HG02798 (cell line): ENCODE data around the gene KIAA0319L.
"Not testable (repeated sequence)": the region's sequence is repeated elsewhere in the genome, so short reads cannot be mapped to it uniquely, and the experiment has no call there.

Experiments
- ATAC-seq: cut with Tn5 transposase; IDR thresholded peaks from one replicate; pipeline ENCODE4 v1.9.1; 2021; ENCODE audit warnings: mild to moderate bottlenecking; ENCODE audit not compliant: unreplicated experiment, poor library complexity

KIAA0319L gene

DNA sequence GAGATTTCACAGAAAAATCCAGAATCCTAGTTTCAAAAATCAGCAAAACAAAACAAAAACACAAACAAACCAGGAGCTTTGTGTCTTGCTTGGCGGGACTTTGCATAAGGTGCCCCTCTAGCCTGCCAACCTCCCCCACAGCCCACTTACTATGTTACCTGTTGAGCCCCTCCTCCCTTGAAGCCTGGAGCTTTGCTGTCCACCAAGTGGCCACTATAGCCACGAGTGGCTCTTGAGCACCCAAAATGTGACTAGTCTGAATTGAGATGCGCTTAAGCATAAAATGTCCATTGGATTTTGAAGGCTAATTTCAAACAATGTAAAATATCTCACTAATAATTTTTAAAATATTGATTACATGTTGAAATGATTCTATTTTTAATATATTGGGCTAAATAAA lies 28.1 kb upstream of the KIAA0319L start:
- no peak for ATAC-seq

DNA sequence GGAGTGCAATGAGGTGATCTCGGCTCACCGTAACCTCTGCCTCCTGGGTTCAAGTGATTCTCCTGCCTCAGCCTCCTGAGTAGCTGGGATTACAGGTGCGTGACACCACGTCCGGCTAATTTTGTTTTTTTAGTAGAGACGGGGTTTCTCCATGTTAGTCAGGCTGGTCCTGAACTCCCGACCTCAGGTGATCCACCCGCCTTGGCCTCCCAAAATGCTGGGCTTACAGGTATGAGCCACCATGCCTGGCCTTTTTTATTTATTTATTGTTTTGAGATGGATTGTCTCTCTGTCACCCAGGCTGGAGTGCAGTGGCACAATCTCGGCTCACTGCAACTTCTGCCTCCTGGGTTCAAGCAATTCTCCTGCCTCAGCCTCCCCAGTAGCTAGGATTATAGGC lies 24.4 kb upstream of the KIAA0319L start:
- not testable (repeated sequence) for ATAC-seq

DNA sequence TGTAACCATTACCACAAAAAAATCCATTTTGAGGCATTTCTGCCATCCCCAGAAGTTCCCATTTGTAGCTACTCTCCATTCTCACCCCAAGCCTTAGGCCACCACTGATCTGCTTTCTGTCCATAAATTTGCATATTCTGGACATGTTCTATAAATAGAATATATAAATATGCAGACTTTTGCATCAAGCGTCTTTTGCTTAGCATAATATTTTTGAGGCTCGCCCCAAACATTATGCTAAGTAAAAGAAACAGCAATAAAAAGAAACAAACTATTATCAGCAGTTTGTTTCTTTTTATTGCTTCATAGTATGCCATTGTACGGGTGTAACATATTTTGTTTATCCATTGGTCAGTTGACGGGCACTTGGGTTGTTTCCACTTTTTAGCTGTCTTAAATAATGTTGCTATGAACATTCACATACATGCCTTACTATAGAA lies 23.8 kb upstream of the KIAA0319L start:
- ATAC-seq = no peak

DNA sequence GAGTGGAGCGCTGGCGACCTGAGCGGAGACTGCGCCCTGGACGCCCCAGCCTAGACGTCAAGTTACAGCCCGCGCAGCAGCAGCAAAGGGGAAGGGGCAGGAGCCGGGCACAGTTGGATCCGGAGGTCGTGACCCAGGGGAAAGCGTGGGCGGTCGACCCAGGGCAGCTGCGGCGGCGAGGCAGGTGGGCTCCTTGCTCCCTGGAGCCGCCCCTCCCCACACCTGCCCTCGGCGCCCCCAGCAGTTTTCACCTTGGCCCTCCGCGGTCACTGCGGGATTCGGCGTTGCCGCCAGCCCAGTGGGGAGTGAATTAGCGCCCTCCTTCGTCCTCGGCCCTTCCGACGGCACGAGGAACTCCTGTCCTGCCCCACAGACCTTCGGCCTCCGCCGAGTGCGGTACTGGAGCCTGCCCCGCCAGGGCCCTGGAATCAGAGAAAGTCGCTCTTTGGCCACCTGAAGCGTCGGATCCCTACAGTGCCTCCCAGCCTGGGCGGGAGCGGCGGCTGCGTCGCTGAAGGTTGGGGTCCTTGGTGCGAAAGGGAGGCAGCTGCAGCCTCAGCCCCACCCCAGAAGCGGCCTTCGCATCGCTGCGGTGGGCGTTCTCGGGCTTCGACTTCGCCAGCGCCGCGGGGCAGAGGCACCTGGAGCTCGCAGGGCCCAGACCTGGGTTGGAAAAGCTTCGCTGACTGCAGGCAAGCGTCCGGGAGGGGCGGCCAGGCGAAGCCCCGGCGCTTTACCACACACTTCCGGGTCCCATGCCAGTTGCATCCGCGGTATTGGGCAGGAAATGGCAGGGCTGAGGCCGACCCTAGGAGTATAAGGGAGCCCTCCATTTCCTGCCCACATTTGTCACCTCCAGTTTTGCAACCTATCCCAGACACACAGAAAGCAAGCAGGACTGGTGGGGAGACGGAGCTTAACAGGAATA lies 20.1 kb upstream of the KIAA0319L start:
- ATAC-seq = peak; percentile 56

DNA sequence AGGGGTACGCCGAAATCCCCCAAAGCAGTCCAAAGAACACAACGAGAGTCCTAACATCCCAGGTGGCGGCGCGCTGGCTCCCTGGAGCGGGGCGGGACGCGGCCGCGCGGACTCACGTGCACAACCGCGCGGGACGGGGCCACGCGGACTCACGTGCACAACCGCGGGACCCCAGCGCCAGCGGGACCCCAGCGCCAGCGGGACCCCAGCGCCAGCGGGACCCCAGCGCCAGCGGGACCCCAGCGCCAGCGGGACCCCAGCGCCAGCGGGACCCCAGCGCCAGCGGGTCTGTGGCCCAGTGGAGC lies 19.5 kb upstream of the KIAA0319L start:
- ATAC-seq = not testable (repeated sequence)

DNA sequence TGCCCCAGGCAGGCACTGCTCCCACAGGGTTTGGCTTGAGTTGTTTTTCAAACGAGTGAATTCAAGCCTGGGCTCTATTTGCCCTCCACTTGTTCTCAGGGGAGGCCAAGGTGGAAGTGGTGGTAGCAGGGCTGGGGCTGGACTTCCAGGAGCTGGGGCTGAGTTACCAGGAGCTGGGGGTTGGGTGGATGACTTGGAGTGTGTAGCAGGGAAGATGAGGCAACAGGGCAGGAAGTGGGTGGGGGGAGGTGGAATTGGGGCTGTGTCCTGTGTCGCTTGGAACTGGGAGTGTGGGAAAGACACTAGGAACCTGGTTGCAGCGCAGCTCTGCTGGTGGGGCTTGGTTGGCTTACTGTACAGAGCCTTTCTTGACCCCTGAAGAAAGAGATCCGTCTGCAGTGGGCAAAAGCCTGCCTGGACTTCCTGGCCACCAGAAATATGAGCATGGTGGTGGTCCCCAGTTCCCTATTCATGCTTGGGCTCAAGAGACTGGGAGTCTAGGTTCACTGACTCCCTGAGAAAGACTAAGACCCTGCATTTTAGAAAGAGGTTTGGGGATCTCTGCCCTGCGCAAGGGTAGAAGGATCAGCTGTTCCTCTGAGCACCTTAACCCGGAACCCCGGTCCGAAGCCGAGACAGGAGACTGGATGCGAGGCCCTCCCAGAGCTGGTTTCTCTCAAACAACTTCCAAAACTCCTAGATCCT lies 19.0 kb upstream of the KIAA0319L start:
- ATAC-seq = no peak

DNA sequence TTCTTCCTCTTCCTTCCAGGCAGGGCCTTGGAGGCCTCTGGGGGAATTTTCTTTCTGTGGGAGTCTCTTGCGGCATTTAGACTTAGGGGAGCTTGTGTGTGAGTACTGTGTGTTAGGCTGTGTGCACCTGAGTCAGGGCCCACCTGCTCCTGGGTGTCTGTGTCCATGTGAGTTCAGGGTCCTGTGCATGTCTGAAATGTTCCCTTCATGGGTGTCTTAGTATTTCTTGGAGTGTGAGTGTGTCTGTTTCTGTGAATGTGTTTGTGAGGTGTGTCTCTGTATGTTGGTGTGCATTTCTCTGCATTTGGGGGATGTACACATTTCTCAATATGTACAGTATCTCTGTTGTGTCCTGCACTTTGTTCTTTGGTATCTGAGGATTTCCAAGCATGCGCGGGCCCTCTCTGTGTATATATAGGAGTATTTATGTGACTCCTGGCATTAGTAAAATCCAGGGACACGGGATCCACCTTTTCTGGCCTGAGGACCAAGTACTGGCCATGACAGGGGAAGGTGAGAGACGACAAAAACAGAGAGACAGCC lies 18.3 kb upstream of the KIAA0319L start:
- ATAC-seq = no peak

DNA sequence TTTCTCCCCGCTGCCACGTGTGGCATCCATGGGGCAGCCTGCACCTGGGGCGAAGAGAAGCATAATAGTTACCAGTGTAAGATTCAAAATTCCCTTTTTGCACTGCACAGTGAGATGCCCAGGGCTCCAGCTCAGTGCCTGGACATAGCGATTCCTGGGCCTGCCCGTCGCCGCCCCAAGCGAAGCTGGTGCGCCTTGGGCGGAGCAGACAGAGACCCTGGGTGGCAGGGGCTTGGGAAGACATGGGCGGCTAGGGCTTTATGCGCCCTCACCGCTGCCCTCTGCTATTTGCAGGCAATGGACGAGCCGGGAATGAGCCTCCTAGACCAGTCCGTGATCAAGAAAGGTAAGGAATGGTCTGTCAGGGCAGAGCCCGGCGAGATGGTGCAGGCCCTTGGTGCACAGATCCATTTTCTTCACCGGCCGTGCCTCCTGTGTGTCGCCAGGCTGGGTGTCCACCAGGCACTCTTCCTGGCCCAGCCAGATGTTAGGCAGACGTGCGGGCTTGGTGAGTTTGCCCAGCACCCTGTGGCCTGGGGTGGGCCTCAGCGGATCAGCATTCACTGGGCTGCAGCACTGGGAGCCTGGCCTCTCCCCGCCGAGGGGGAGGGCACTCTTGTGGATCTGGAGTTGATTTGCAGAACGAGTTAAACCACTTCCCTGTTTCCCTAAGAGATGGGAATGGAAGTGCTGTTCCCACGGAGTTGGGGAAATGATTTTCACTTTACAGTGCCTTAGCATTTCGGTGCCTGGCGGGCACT lies 17.6 kb upstream of the KIAA0319L start:
- no peak for ATAC-seq

DNA sequence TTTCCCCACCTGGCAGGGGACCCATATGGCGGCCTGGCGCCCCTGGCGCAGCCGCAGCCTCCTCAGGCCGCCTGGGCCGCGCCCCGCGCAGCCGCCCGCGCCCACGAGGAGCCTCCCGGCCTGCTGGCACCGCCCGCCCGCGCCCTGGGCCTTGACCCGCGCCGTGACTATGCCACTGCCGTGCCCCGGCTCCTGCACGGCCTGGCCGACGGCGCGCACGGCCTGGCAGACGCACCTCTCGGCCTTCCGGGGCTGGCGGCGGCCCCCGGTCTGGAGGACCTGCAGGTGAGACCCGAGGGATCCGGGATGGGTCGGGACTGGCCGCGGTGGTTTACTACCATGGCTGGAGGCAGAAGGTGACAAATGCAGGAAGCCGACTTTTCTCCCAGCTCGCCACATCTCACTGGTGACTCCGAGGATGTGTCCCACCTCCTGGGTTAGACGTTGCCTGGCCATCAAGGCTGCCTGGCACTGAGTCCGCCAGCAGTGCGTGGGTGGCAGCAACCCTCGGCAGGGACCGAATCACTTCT lies 17.0 kb upstream of the KIAA0319L start:
- no peak for ATAC-seq

DNA sequence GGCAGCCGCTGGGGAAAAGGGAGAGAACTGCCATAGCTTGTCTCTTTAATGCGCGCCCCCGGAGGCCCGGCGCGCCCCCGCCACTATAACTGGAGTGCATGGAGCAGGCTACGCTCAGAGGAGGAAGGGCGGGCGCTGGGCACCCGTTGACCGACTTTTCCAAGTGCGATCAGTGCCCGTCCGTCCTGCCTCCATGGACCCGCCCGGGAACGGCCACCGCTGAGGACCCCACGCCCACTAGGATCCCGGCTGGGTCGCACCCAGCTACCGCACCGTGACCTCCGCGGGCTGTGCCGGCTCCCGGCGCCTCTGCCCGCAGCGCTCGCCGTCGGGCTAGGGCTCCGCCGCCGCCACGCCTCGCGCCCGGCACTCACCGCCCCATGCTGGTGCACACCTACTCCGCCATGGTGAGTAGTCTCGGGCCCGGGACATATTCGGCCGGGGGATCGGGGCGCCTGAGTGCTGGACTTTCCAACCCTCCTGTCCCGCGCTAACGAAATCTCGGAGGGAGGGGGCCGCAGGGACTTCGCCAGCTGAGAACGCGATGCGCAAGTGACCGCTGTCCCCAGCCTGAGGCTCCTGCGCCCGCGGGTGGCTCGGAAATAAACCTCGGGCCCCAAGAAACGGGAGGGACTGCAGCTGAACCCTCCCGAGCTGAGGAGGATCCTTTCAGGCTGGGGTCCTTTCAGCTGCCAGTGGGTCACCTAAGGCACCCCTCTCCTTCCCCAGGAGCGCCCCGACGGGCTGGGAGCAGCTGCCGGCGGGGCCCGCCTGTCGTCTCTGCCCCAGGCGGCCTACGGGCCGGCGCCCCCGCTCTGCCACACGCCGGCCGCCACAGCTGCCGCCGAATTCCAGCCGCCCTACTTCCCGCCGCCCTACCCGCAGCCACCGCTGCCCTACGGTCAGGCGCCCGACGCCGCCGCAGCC lies 16.3 kb upstream of the KIAA0319L start, which contains the start of gene TFAP2E:
Gene TFAP2E (plus strand): TSS at position 117 of the 927 bp plus-strand sequence. CDS start 264 bp downstream, at position 381.
- ATAC-seq = no peak

DNA sequence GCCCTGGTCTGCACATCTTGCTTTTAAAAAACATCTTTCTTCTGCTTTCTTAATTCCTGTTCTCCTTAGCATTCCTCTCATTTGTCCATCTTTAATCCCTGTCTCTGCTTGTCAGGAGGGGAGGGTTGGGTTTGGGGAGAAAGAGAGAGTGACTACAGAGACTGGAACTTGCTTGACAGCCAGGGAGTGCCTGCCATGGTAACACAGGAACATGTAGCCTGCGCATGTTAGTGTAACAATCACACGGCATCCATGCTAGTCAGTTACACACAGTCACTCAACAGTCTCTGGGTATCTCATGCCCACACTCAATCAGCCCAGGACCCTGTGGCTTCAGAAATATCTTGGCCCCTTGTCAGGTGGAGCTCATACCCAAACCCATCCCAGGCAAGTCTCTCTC lies 15.1 kb upstream of the KIAA0319L start:
- ATAC-seq = no peak

DNA sequence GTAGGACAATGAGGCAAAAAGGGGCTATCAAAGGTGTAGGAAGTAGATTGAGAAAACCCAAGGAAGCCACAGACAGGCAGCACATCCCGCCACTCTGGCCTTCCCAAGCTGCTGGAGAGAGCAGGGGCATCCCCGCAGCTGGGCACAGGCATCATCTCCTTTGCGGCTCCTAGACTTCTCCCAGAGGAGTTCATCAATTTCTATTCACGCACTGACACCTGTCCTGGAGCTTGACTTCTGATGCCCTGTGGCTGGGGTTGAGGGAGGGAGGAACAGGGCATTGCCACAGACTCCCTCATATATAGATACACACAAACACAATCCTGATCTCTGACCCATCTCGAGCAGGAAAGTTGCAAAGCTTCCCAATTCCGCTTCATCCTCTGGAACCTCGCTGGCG lies 14.1 kb upstream of the KIAA0319L start:
- ATAC-seq = no peak

DNA sequence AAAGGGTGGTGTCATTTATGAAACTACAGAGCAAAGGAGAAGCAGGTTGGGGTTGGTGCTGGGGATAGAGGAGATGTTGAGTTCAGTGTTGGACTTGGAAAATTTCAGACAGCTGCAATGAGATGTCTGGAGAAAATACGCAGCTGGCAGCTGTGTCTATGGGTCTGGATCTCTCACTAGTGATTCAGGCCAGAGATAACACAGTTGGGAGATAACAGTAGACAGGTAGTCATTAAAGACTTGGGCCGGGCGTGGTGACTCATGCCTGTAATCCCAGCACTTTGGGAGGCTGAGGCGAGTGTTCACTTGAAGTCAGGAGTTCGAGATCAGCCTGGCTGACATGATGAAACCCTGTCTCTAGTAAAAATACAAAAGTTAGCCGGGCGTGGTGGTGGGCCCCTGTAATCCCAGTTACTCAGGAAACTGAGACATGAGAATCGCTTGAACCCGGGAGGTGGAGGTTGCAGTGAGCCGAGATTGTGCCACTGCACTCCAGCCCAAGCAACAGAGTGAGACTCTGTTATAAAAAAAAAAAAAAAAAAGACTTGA lies 13.5 kb upstream of the KIAA0319L start:
- no peak for ATAC-seq

DNA sequence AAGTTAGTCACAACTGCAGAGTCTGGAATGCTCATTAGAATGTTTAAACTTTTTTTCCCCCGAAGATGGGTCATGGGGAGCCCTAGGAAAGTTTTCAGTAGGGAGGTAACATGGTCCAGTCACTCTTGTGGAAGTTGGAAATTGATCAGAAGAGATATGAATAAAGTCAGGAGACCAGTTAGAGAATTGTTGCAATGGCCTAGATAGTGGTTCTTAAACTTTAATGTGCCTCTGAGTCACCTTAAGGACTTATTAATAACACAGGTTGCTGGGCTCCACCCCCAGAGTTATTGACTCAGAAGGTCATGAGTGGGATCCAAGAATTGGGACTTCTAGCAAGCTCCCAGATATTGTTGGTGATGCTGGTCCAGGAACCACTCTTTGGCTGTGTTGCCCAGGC lies 12.7 kb upstream of the KIAA0319L start:
- no peak for ATAC-seq

DNA sequence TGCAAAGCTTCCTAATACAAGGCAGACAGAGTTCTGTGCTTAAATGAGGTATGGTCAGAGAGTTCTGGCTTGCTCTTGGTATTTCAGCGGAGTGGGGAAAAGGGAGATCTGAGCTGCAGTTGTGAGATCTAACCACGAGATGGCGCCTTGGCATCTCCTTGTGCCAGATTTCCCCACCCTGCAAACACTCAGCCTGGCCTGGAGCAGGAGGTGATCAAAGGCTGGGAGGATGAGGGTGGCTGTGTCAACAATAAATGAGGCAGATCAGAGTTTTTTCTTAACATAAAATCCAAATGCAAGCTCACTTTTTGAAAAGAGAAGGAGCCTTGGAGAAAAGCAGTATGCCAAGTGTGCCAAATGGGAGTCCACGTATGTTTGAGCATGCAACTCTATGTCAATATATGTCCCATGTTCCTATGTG lies 11.8 kb upstream of the KIAA0319L start:
- ATAC-seq = peak; percentile 53

DNA sequence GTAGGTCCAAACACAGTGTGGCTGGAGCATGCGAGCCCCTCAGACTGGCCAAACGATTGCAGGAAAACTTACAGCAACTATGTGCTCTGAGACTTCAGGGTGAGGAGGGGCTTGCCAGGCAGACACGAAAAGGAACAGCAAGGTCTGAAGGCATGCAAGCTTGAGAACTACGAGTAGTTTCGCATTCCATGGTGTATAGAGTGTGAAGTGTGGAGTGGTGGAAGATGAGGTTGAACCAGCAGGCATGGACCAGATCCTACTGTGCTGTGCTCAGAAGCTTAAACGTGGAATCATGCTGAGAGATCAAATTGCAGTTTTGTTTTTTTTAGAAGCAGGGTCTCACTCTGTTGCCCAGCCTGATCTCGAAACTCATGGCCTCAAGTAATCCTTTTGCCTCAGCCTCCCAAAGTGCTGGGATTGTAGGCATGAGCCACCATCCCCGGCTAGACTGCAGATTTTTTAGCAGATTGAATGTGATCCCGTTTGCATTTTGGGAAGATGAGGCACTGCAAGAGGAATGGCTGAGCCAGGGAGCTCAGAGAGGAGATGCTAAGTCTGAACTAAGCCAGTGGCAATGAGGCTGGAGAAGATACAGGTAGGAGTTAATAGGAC lies 10.8 kb upstream of the KIAA0319L start:
- no peak for ATAC-seq

DNA sequence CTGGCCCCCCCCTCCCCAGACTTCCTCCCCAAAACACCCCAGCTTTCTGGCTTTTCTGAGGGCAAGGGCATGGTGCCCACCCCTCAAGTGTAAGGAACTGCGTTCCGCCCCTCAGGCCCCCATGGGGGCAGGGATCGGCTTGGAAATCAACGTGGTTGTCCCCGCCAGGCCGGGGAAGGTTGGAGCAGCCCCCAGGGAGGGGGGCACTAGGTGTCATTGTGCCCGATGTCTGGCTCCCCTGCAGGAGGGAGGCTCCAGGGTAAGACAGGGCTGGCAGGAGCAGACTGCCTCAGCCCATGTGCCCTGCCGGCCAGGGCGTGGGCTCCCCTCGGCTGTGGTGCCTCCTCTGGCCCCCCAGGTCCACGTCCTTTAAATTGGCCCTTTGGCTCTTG lies 8.5 kb upstream of the KIAA0319L start:
- no peak for ATAC-seq

DNA sequence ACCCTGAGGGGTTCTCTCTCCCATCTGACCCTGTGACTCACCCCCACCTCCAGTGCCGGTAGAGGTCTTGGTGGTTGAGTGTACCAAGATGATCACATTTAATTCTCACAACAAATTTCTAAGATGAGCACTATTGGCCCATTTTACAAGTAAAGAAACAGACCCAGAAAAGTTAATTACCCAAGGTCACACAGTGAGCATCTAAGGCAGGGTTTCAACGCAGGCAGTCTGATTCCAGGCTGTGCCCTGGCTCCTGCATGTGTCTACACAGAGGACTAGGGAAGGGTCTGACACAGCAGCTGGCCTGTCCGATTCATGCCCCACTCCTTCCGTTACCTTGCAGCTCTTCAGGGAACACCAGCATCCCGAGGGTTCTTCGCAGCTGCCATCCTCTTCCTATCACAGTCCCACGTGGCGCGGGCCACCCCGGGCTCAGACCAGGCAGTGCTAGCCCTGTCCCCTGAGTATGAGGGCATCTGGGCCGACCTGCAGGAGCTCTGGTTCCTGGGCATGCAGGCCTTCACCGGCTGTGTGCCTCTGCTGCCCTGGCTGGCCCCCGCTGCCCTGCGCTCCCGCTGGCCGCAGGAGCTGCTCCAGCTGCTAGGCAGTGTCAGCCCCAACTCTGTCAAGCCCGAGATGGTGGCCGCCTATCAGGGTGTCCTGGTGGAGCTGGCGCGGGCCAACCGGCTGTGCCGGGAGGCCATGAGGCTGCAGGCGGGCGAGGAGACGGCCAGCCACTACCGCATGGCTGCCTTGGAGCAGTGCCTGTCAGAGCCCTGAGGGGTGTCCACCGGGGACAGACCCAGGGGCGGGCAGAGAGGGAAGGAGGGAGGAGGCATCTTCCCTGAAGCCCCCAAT lies 7.9 kb upstream of the KIAA0319L start:
- no peak for ATAC-seq
